GM13977 (cell line): ENCODE measurements around the gene PCOLCE2.

ENCODE experiments used
- DNase-seq: peaks from one replicate; pipeline ENCODE4 v3.0.0; 2012; ENCODE audit warnings: low spot score
- in situ Hi-C: fragments of 300-500 bp; cut with MboI; formaldehyde crosslinking; loops from one replicate; pipeline ENCODE4 v1.12.0; 2022; ENCODE audit warnings: low sequenced_read_pairs, low pct_unique_long_range_greater_than_20kb, mixed read lengths, inconsistent platforms; ENCODE audit not compliant: unreplicated experiment
- TF ChIP-seq, protein P1 (sequence below): IDR thresholded peaks from 2 replicates; pipeline ENCODE4 v1.5.1; 2012; ENCODE audit warnings: mild to moderate bottlenecking, control low read depth; ENCODE audit not compliant: insufficient read depth; ENCODE audit errors: extremely low read depth, missing control alignments

PCOLCE2 gene

DNA sequence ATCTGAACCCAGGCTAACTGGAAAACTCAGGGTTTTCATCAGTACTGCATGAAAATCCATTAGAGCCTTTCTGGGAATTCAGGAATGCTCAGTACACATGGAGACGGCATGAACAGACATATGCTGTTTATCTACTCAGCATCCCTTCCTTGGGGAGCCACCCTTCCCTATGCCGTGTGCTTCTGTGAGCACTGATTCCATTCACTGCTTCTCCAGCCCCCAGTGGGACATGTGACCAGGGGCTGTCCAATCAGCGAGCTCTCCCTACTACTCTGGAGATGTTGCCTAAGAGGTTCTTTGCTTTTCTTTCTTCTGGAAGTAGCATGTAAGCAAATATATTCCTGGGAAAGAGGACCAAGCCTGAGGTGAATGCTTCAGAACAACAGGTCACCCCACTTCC lies 5.6 kb upstream of the PCOLCE2 start:
- no peak for DNase-seq
- in situ Hi-C loops = no loop called here
- TF ChIP-seq, protein P1, sequence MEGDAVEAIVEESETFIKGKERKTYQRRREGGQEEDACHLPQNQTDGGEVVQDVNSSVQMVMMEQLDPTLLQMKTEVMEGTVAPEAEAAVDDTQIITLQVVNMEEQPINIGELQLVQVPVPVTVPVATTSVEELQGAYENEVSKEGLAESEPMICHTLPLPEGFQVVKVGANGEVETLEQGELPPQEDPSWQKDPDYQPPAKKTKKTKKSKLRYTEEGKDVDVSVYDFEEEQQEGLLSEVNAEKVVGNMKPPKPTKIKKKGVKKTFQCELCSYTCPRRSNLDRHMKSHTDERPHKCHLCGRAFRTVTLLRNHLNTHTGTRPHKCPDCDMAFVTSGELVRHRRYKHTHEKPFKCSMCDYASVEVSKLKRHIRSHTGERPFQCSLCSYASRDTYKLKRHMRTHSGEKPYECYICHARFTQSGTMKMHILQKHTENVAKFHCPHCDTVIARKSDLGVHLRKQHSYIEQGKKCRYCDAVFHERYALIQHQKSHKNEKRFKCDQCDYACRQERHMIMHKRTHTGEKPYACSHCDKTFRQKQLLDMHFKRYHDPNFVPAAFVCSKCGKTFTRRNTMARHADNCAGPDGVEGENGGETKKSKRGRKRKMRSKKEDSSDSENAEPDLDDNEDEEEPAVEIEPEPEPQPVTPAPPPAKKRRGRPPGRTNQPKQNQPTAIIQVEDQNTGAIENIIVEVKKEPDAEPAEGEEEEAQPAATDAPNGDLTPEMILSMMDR = no peak

DNA sequence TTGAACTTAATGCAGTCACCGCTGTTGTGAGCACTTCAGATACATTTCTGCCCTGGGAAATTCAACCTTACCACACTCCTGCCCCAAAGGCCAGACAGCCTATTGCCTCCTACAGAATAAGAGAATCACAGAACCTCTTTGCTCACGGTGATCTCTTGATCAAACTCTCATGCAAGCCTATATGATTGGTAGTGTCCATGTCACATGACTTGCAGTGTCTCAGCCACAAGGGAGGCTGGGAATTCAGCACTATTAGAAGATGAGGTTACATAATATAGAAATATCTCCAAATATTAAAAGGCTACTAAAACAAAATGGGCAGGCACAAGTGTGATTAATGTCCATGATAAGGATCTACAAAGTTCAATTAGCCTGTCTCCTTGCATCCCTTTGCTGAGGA lies 3.8 kb upstream of the PCOLCE2 start:
- TF ChIP-seq, protein P1 = no peak
- no peak for DNase-seq
- in situ Hi-C loops = no loop called here

DNA sequence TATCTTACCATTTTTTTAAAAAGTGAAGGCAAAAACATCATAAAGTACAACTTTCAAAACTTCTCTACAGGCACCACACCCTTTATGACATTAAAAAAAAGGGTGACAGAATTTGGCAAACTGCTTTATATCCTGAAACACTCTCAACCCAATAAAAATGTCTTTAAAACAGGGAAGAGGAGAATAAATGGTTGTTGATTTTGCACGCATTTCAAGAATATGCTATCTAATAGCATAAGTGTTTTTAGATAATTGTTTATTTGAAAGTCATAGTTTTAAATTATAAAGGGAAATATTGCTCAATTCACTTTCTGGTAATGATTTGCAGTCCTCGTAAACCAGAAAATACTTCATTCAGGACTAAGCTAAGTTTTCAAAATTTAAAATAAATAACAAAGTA lies 1.7 kb upstream of the PCOLCE2 start:
- TF ChIP-seq, protein P1 = no peak
- in situ Hi-C loops = no loop called here
- DNase-seq = no peak

DNA sequence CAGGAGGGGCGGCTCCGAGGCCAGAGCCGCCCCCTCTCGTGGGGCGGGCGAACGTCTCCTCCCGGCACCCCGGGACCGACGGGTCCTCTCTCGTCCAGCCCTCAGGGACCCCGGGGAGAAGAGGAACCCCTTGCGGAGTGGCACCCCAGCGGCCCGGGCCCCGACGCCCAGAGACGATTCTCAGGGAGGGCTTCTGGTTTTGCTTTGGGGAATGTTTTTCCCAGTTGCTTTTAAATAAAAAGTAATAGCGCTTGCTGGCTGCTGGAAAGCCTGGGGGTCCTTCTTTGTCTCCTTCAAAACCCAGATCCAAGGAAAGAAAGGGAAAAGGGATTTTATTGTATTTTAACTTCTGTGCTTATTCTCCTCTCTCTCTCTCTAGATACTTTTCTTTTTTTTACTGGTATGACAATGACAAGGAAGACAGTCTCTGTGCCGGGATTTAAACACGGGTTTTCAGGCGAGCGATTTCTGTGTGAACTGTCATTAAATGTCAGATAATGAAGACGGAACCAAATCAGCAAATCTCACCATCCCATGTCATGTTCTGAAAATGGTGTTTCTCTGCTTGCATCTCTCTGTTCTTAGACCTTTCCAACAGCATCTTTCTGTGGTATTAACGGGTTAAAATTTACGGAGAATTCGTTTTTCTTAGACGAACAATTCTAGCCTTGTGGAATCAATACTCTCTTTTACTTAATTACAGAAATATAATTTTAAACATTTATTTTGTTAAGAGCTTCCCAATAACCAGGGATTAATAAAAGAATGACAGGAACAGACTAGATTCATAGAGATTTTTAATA lies 530 bp upstream of the PCOLCE2 start:
- DNase-seq = no peak
- in situ Hi-C loops = no loop called here
- TF ChIP-seq, protein P1 = no peak

DNA sequence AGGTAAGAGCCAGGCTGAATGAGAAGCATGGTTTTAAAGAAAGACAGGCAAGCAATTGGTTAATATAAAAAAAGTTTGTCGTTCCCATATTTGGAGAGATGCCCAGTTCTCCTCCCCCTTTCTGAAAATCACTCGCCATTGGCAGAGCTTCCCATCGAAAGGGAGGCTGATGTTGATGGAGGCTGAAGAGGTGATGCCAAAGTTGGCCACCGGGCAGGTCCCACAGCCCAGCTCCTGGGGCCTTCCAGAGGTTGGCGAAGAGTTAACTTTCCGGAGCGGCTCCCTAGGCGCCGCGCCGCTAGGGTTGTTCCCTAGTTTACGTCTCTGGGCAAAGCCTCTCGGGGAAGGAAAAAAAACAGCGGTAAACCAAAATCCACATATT lies 793 bp downstream of the PCOLCE2 start:
- TF ChIP-seq, protein P1 = no peak
- peak; percentile 39 for DNase-seq
- in situ Hi-C loops = no loop called here

DNA sequence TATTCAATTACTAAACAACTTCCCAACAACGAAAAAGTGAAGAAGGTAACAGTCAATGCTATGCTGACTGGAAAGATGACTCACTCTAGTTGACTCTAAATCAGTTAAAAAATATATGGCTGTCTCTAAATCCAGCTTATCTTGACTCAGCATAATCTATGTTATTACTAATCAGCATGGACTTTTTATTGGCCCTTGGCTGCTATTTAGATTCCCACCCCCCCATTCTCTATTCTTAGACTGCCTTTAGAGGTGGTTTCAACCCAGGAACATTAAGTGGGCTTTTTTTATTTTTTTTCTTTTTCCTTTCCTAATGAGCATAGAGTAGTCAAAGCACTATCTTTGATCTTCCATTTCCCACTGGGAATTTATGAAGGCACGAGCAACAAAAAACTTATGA lies 1.9 kb downstream of the PCOLCE2 start:
- in situ Hi-C loops = no loop called here
- TF ChIP-seq, protein P1 = no peak
- DNase-seq = no peak
